ENCODE results near the gene RPS6KB2. TPM values are rescaled to one million over a fixed set of nuclear protein-coding genes. Genes with fewer than 3 reads are reported as not detected.
A peak's percentile ranks its signal among the peaks of the same experiment; 100 is the strongest.

The RPS6KB2 gene
- total RNA-seq, 1 donor from 2014 or later = 72.3 TPM

- Histone ChIP-seq H3K36me3 (no peaks in the 10 kb centered on the region), H3K27ac (no peak overlapping the region), H3K27me3 (no peaks in the 10 kb centered on the region), H3K9me3 (no peaks in the 10 kb centered on the region), H3K4me1 (peaks cover 0 to 8% of the 10 kb centered on the region in 2 donors), H3K4me3 (no peak overlapping the region)
- TF ChIP-seq CTCF (IDR thresholded peaks at IDR 0.05) = no peak
- intact Hi-C loops (cut with DNase I) = no loop called here
- DNase-seq (ENCODE audit: low spot score in 2 of 2) = no peak
Observed at GRCh38 chr11:67410984-67411784, 17.1 kb upstream of the RPS6KB2 start.

GRCh38 chr11:67411785-67412152 is 16.5 kb upstream of the RPS6KB2 start:
- H3K27ac ChIP-seq = no peak overlapping the region
- H3K4me1 ChIP-seq = peaks cover 0 to 14% of the 10 kb centered on the region in 2 donors
- intact Hi-C loops (cut with DNase I) = no loop called here
- H3K27me3 ChIP-seq = no peaks in the 10 kb centered on the region
- H3K4me3 ChIP-seq = no peak overlapping the region
- H3K9me3 ChIP-seq = no peaks in the 10 kb centered on the region
- no peaks in the 10 kb centered on the region for H3K36me3 ChIP-seq
- DNase-seq (ENCODE audit: low spot score in 2 of 2) = no peak
- no peak for TF ChIP-seq CTCF (IDR thresholded peaks at IDR 0.05)

GRCh38 chr11:67412495-67413179 is 15.7 kb upstream of the RPS6KB2 start:
- H3K27me3 ChIP-seq = no peaks in the 10 kb centered on the region

GRCh38 chr11:67413266-67413849 is 14.9 kb upstream of the RPS6KB2 start:
- H3K27me3 ChIP-seq = no peaks in the 10 kb centered on the region
- TF ChIP-seq CTCF (IDR thresholded peaks at IDR 0.05) = no peak
- peaks cover 0 to 28% of the 10 kb centered on the region in 2 donors for H3K4me1 ChIP-seq
- no peak for DNase-seq (ENCODE audit: low spot score in 2 of 2)
- H3K9me3 ChIP-seq = no peaks in the 10 kb centered on the region
- no peaks in the 10 kb centered on the region for H3K36me3 ChIP-seq
- intact Hi-C loops (cut with DNase I) = no loop called here
- no peak overlapping the region for H3K4me3 ChIP-seq
- no peak overlapping the region for H3K27ac ChIP-seq

More at GRCh38 chr11:67412495-67413179, 15.7 kb upstream of the RPS6KB2 start:
- peaks cover 0 to 20% of the 10 kb centered on the region in 2 donors for H3K4me1 ChIP-seq
- no peak for TF ChIP-seq CTCF (IDR thresholded peaks at IDR 0.05)
- no peak overlapping the region for H3K27ac ChIP-seq
- H3K36me3 ChIP-seq = no peaks in the 10 kb centered on the region
- no peak overlapping the region for H3K4me3 ChIP-seq
- no peak for DNase-seq (ENCODE audit: low spot score in 2 of 2)
- no peaks in the 10 kb centered on the region for H3K9me3 ChIP-seq
- intact Hi-C loops (cut with DNase I) = no loop called here

- Histone ChIP-seq H3K36me3 (no peaks in the 10 kb centered on the region), H3K4me1 (peaks cover 9 to 49% of the 10 kb centered on the region in 2 donors), H3K27ac (peak within 1 kb of the TSS; percentile 90 to 98), H3K4me3 (peak within 1 kb of the TSS; percentile 51 to 67), H3K27me3 (no peaks in the 10 kb centered on the region), H3K9me3 (no peaks in the 10 kb centered on the region)
- intact Hi-C loops (cut with DNase I) = no loop called here
- DNase-seq (ENCODE audit: low spot score in 2 of 2) = no peak
- no peak for TF ChIP-seq CTCF (IDR thresholded peaks at IDR 0.05)
Observed at GRCh38 chr11:67415501-67416304, 12.6 kb upstream of the RPS6KB2 start, which contains the start of gene CARNS1. Gene CARNS1 (plus strand): TSS chr11:67415678. CDS start chr11:67416200, 522 bp downstream.
